Activated naive CD4-positive, alpha-beta T cell treated with anti-CD3 and anti-CD28 coated beads for 36 hours (primary cell): Measurements from ENCODE around the gene RACK1. TPM values are rescaled to one million over a fixed set of nuclear protein-coding genes. Genes with fewer than 3 reads are reported as not detected.

ENCODE experiments used
- CTCF ChIA-PET: fragments of 350-600 bp; sonication (Branson Sonifier 250); formaldehyde crosslinking; loops from one replicate; lab custom pipeline; 2021; ENCODE audit warnings: antibody characterized with exemption; lab: Charles Lee
- DNase-seq: peaks from one replicate; pipeline ENCODE4 v3.0.0-alpha.2; 2020
- H3K27ac Mint-ChIP-seq: one replicate; pipeline ENCODE4 v1.8.0; 2021; ENCODE audit warnings: mild to moderate bottlenecking, mixed read lengths
- H3K27me3 Mint-ChIP-seq: one replicate; pipeline ENCODE4 v1.8.0; 2021; ENCODE audit warnings: low read depth, mixed read lengths
- H3K36me3 Mint-ChIP-seq: one replicate; pipeline ENCODE4 v1.8.0; 2021; ENCODE audit warnings: low read depth, mixed read lengths
- H3K4me1 Mint-ChIP-seq: one replicate; pipeline ENCODE4 v1.8.0; 2021; ENCODE audit warnings: low read depth, mixed read lengths
- H3K4me3 Mint-ChIP-seq: one replicate; pipeline ENCODE4 v1.8.0; 2021; ENCODE audit warnings: mild to moderate bottlenecking, moderate library complexity, mixed read lengths
- H3K9me3 Mint-ChIP-seq: one replicate; pipeline ENCODE4 v1.8.0; 2021; ENCODE audit warnings: mixed read lengths
- intact Hi-C: fragments of 100-400 bp; cut with micrococcal nuclease; formaldehyde crosslinking; loops from one replicate; pipeline ENCODE4 v1.15.1; 2023
- total RNA-seq, 2 experiments: library from RNA; stranded (reverse); gene quantifications; one replicate each; pipeline ENCODE4 v1.2.3, GENCODE V29; 2021

Gene RACK1
- total RNA-seq, 2 experiments from 2014 or later = 3,176 to 3,362 TPM

DNA sequence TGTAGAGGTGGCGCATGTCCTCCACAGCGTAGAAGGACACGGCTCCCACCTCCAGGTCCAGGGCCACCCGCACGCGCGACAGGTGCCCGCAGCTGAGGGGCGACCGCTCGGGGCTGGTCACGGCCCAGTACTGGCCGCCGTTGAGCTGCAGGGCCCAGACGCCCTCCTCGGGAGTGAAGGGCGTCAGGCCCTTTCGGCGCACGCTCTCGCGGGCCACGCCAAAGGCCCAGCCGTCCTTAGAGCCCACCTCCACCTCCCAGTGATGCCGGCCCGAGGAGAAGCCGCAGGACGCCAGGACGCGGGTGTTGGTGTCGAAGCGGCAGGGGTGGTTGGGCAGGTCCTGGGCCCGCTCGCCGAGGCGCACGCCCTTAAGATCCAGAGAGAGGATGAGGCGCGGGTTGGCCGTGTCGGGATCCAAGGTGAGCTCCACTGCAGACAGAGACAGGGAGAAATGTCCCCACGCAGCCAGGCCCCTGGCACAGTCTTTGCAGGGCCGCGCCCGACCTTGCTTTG is 48.4 kb downstream of the RACK1 start:
- Mint-ChIP-seq H3K4me1 (peaks cover 9% of the 10 kb centered on the region), H3K9me3 (no peaks in the 10 kb centered on the region), H3K27me3 (peaks cover 4% of the 10 kb centered on the region), H3K36me3 (peaks cover 3% of the 10 kb centered on the region), H3K4me3 (no peak overlapping the region), H3K27ac (no peak overlapping the region)
- CTCF ChIA-PET = no interaction called here
- intact Hi-C loops = no loop called here
- DNase-seq = no peak

DNA sequence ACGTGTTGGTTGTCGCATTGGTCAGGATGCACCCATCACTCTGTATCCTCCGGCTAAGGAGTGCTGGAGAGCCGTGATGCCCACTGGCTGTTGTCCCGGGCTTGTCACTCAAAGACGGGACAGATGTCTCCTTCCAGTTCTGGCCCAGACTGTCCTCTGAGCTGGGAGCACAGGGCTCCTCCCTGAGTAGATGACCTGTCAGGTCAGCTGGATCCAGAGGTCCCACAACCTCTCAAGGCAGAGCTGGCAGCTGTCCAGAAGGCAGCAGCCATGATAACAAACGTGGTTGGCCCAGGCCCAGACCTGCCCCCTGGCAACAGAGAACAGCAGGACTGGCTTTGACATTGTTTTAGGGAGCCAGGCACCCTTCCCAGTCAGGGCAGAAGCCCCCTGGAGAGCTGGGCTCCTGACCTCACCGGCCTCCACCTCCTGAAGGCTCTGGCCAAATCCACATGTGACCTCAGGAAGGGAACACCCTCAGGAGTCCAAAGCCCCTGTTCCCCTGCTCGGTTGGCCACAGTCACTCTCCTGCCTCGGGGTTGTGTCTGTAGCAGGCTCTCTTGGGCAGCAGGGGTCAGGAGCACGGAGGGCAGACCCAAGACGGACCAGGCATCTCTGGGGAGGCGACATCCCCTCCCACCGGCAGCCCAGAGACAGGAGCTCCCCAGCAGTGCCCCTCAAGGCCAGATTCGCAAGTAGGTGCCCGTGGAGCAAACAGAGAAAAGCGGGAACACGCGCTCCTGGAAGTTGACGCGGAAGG is 49.0 kb downstream of the RACK1 start:
- Mint-ChIP-seq H3K9me3 (no peaks in the 10 kb centered on the region), H3K36me3 (peaks cover 3% of the 10 kb centered on the region), H3K4me1 (peaks cover 9% of the 10 kb centered on the region), H3K27ac (no peak overlapping the region), H3K27me3 (peaks cover 4% of the 10 kb centered on the region), H3K4me3 (no peak overlapping the region)
- DNase-seq = no peak
- CTCF ChIA-PET = no interaction called here
- intact Hi-C loops = no loop called here

DNA sequence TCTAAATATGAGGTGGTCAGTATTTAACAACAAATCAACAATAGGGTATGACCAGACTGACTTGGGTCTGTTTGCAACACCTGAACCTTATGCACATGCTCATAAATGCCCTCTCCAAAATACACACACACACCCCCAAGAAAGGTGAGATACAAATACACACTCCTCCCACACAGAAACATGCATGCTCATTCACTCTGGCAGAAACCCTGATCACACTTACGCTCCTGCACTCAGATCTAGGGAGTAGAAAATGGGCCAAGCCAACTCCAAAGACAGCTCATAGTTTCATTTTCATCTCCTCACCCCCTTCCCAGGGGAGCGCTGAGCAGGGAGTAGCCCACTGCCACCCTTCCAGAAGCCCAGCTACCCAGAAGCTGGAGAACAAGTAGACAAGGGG is 50.0 kb downstream of the RACK1 start:
- peaks cover 5% of the 10 kb centered on the region for H3K27me3 Mint-ChIP-seq
- H3K4me1 Mint-ChIP-seq = peaks cover 14% of the 10 kb centered on the region
- H3K27ac Mint-ChIP-seq = no peak overlapping the region
- H3K36me3 Mint-ChIP-seq = peaks cover 6% of the 10 kb centered on the region
- no peak overlapping the region for H3K4me3 Mint-ChIP-seq
- CTCF ChIA-PET = no interaction called here
- DNase-seq = no peak
- intact Hi-C loops = no loop called here
- H3K9me3 Mint-ChIP-seq = no peaks in the 10 kb centered on the region

DNA sequence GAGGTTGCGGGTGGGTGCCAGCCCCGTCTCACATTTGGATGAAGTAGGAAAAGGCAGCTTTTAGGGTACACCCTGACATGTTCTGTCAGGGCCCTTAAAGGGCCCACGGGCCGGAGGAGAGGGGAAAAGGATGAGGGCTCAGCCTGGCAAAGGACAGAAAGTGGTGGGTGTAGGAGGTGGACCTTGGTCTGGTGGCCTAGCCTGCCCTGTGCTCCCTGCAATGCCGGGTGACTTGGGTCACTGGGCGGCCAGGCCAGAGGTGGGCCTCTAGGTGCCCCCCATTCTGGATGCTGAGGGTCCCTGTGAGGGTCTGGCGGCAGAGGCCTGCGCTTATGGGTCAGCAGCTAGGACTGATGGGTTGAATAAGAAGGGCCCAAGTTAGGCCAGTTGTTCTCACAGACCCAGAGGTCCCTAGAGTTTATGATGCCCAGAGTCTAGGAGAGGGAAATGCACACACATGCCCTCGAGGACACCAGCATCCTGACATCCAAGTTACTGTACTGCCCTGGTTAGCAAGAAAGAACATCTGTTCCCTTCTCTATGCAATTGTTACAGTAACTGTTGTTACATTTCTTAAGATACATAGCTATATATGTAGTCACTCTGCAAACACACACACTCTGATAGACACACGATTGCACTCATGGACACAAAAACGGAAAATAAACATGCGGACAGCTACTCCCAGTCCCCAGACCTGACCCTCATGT is 51.2 kb downstream of the RACK1 start:
- peaks cover 10% of the 10 kb centered on the region for H3K36me3 Mint-ChIP-seq
- CTCF ChIA-PET = interaction anchor here (1.1 to 1.9 kb wide), 2 partner anchors 11 kb away, joined by 4 read pairs; no protein-coding TSS in a partner anchor
- intact Hi-C loops = no loop called here
- DNase-seq = no peak
- peak overlapping the region; percentile 85 for H3K4me3 Mint-ChIP-seq
- H3K27ac Mint-ChIP-seq = peak overlapping the region; percentile 92
- H3K27me3 Mint-ChIP-seq = peaks cover 9% of the 10 kb centered on the region
- H3K9me3 Mint-ChIP-seq = no peaks in the 10 kb centered on the region
- H3K4me1 Mint-ChIP-seq = peaks cover 25% of the 10 kb centered on the region

DNA sequence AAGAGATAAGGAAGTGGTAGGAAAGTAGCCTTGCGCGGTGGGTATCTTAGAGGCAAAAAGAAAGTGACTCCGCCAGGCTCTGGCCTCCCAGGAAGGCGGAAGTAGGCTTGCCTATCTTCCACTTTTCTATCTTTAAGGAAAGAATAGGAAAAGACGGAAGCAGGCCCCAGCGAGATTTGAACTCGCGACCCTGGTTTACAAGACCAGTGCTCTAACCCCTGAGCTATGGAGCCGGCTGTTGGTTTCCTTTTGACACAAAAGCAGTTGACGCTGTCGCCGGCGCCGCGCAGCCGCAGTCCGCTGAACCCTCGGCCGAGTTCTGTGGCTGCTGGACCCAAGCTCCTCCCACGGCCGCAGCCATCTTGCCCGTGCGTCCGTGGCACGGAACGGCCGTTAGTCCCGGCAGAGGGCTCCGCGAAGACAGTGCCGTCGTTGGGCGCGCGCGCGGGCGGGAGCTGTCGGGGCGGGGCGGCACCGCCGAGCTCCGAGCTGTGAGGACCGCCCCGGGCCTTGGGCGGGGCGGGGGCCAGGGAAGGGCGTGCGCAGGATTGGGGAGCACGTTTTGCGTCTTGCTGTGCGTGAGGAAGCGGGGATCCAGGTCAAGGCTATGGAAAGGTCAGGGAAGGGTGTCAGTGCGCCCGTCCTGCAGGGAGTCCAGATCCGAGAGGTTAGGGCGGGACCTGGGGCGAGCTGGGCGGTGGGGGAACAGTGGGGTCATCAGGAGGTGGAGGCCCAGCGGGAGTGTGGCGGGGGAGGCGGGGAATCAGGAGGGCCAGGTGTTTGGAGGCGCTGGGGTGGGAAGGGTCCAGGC is 52.0 kb downstream of the RACK1 start:
- no peaks in the 10 kb centered on the region for H3K9me3 Mint-ChIP-seq
- peaks cover 10% of the 10 kb centered on the region for H3K36me3 Mint-ChIP-seq
- peak; percentile 95 for DNase-seq
- H3K4me1 Mint-ChIP-seq = peaks cover 25% of the 10 kb centered on the region
- peak overlapping the region; percentile 92 for H3K27ac Mint-ChIP-seq
- H3K27me3 Mint-ChIP-seq = peaks cover 9% of the 10 kb centered on the region
- intact Hi-C loops = loop anchor here (1.0 kb wide), 5 partner anchors 16 to 70 kb away; partner anchors contain the start of gene TRIM52
- CTCF ChIA-PET = interaction anchor here (0.7 to 1.9 kb wide), 4 partner anchors 11 to 16 kb away, joined by 3 to 5 read pairs (median 4); no protein-coding TSS in a partner anchor
- peak overlapping the region; percentile 85 for H3K4me3 Mint-ChIP-seq

DNA sequence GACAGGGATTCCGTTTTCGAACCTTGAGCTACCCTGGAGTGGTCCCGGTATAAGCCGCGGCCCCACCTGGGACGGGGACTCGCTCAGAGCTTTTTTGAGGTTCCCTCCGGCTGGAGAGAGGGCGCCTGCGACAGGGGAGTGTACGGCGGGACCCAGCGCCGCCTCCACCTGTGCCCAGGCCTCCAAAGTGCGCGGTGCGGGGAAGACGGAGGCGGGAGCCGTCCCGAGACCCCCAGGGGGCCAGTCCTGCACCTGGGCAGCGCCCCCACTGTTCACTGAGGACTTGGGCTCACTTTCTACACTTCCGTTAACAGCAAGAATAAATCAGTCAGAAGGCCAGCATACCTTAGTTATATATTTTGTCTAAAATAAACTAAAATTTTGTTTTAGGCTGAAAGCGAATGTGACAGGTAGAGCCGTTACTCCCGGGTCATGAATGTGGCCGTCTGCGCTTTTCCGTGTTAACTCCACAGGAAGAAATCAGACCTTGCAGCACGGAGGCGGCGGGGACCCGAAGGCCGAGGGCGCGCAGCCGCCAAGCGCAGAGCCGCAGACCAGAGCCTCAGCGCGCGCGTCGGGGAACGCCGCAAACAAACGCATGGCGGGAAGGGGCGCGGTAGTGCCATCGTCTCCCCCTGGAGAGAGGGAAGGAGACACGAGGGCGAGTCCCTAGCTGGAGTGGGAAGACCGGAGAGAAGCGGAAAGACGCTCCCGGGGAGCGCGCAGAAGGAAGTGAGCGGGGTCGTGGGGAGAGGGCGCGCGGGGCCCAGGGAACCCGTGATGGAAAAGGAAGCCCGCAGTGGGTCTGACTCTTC is 52.8 kb downstream of the RACK1 start:
- peak overlapping the region; percentile 85 for H3K4me3 Mint-ChIP-seq
- H3K27me3 Mint-ChIP-seq = peaks cover 9% of the 10 kb centered on the region
- CTCF ChIA-PET = interaction anchor here (0.7 to 2.8 kb wide), 8 partner anchors 10 to 55 kb away, joined by 3 to 15 read pairs (median 4); no protein-coding TSS in a partner anchor
- peak; percentile 67 for DNase-seq
- intact Hi-C loops = loop anchor here (1.0 kb wide), 5 partner anchors 16 to 70 kb away; partner anchors contain the start of gene TRIM52
- H3K36me3 Mint-ChIP-seq = peaks cover 10% of the 10 kb centered on the region
- no peaks in the 10 kb centered on the region for H3K9me3 Mint-ChIP-seq
- H3K27ac Mint-ChIP-seq = peak overlapping the region; percentile 92
- peaks cover 25% of the 10 kb centered on the region for H3K4me1 Mint-ChIP-seq

DNA sequence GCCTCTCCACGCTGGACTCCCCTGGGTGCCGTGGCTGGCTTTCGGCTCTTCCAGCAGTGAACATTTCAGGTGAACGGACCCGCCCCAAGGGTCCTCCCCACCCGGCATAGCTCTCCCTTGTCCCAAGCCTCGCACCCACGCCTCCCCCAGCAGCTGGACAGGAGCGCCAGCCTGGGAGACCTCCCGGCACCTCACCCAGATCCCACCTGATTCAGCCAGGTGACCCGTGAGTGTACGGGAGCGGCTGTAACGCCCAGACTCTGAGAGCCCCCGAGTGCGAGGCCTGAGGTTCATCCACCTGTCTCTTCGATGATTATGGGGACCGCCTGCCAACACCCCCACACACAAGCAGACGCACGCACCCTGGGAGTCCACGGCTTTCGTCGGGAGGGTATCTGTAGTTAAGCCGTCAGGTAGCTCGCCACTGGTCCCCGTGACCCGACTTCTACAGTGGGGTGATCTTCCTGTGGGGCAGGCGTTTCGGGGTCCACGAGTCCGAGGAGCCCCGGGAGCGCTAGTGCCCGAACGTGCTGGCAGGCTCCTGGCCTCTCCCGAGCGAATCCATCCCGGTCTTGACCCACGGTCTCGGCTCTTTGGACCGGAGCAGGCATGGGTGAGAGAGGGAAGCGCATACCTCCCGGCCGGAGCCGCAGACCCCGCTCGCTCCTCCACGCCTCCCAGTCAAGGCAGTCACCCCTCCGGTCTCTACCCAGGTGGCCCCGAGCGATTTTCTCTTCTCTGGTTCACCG is 53.6 kb downstream of the RACK1 start:
- no peaks in the 10 kb centered on the region for H3K9me3 Mint-ChIP-seq
- peak; percentile 38 for DNase-seq
- H3K27ac Mint-ChIP-seq = peak overlapping the region; percentile 80
- intact Hi-C loops = loop anchor here (1.0 to 10.0 kb wide), 2 partner anchors 32 to 1565 kb away; partner anchors contain the start of gene HNRNPH1
- peak overlapping the region; percentile 85 for H3K4me3 Mint-ChIP-seq
- peaks cover 10% of the 10 kb centered on the region for H3K36me3 Mint-ChIP-seq
- peaks cover 29% of the 10 kb centered on the region for H3K4me1 Mint-ChIP-seq
- H3K27me3 Mint-ChIP-seq = peaks cover 9% of the 10 kb centered on the region
- CTCF ChIA-PET = interaction anchor here (0.7 to 2.8 kb wide), 8 partner anchors 15 to 1099 kb away, joined by 3 to 15 read pairs (median 3); partner anchors contain the start of gene TRIM7

DNA sequence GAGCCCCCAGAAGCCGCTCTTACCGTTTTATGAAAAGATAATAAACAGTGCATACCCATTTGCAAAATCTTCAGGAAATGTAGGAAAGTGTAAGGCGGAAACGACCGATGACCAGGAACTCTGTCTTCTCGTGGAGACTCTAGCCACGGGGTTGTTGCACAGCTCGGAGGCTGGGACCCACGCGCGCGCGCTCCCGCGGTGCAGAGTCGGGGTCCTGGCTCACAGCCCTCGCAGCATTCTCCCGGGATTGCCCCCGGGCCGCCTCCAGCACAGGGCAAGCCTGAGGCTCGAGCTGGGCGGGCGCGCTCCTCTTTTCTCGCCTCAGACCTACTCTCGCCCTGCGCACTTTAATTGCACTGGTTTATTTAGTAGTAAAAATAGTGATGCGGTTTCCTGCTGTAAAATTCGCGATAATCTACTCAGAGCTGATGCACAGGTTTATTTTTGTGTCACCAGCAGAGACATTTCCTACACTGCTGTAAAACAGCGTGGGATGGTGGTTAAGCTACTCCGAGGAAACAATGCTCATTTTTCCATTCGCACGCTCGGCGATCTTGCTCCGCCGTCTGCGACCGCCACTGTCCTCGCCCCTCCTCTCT is 54.2 kb downstream of the RACK1 start:
- Mint-ChIP-seq H3K9me3 (no peaks in the 10 kb centered on the region), H3K27me3 (peaks cover 9% of the 10 kb centered on the region), H3K36me3 (peaks cover 10% of the 10 kb centered on the region), H3K27ac (peak overlapping the region; percentile 94), H3K4me1 (peaks cover 32% of the 10 kb centered on the region), H3K4me3 (peak overlapping the region; percentile 85)
- intact Hi-C loops = loop anchor here (1.0 to 10.0 kb wide), 2 partner anchors 33 to 1565 kb away; partner anchors contain the start of gene HNRNPH1
- CTCF ChIA-PET = interaction anchor here (0.6 to 2.8 kb wide), 9 partner anchors 15 to 1099 kb away, joined by 3 to 15 read pairs (median 4); partner anchors contain the start of gene TRIM7
- peak; percentile 71 for DNase-seq

DNA sequence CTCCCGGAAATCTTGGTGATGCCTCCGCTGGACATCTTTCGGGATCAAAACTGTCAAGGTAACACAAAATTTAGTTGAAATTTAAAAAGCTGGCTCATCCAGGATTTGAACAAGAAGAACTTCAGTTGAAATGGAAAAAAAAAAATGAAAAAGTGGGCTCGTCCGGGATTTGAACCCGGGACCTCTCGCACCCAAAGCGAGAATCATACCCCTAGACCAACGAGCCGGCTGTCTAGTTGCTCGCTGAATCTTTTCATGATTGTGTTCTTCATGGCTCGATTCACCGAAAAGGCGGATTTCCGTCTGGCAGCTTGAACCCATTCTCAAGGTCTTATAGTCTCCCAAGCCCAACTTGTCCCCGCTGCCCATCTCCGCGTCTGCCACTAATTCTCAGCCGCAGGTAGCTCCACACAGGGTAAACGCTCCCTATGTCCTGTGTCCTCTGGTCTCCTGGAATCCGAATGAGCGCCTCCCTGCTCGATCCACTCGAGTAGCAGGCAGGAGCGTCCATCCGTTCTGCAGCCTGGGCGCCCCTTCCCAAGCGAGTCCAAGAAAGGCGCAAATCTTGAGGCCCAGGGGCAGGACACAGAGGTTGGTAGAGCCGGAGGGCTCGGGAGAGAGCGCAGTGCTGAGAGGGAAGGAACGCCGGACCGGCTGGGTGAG is 54.9 kb downstream of the RACK1 start:
- Mint-ChIP-seq H3K27me3 (peaks cover 9% of the 10 kb centered on the region), H3K4me1 (peaks cover 35% of the 10 kb centered on the region), H3K36me3 (peaks cover 10% of the 10 kb centered on the region), H3K27ac (peak overlapping the region; percentile 94), H3K9me3 (no peaks in the 10 kb centered on the region), H3K4me3 (peak overlapping the region; percentile 85)
- DNase-seq = peak; percentile 90
- intact Hi-C loops = loop anchor here (1.0 to 10.0 kb wide), 3 partner anchors 29 to 1564 kb away; partner anchors contain the start of gene HNRNPH1
- CTCF ChIA-PET = interaction anchor here (0.6 to 2.8 kb wide), 5 partner anchors 16 to 569 kb away, joined by 3 to 15 read pairs (median 4); no protein-coding TSS in a partner anchor
